ENCODE data around the gene CNTN4.

The CNTN4 gene

DNA sequence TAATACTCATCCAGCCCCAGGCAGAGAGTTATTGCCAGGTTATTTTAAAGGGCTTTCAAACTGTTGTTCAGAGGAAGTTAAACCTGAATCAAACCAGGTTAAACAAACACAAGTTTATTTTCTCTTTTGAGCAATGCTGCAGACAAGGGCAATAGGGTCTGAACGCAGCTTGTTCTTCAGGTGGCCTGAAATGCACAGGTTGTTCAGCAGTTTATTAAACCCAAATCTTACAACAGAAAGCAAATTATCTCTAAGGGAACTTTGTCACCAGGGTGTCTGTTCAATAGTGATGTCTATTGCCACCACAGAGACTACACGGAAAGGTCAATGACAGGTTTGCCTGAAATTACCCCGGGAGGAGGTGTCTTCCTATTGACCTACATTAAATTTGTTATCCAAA, 877.5 kb downstream of the CNTN4 start:
- no peak for TF ChIP-seq CTCF (IDR thresholded peaks at IDR 0.05; ENCODE audit: low read depth, low read length, missing control alignments)
- DNase-seq (ENCODE audit: low read depth): no peak
- no peak overlapping the region for H3K4me3 ChIP-seq (ENCODE audit: low read depth, low read length)

DNA sequence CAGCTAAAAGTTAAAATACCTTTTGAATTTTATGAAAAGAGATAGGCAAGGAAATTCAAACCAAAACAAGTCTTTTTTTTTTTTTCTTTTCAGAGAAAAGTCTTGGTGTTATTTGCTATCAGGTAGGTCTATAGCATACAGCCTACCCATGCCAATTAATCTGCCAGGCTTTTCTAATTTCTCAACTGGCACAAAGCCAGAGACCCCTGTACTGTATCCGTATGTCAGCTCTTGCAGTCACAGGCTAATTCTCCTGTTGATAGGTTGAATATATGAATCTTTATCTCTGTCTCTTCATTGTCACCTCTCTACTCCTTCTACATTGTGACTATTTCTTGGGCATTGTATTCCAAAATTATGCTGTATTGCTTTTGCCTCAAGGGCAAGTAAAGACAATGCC, 878.1 kb downstream of the CNTN4 start:
- TF ChIP-seq CTCF (IDR thresholded peaks at IDR 0.05; ENCODE audit: low read depth, low read length, missing control alignments): no peak
- no peak for DNase-seq (ENCODE audit: low read depth)
- no peak overlapping the region for H3K4me3 ChIP-seq (ENCODE audit: low read depth, low read length)

- H3K4me3 ChIP-seq (ENCODE audit: low read depth, low read length): no peak overlapping the region
- no peak for DNase-seq (ENCODE audit: low read depth)
- TF ChIP-seq CTCF (IDR thresholded peaks at IDR 0.05; ENCODE audit: low read depth, low read length, missing control alignments): no peak
Measured at GRCh38 chr3:2978977-2979732, 880.5 kb downstream of the CNTN4 start.

GRCh38 chr3:2984005-2984830, 885.6 kb downstream of the CNTN4 start:
- H3K4me3 ChIP-seq (ENCODE audit: low read depth, low read length): no peak overlapping the region
- no peak for DNase-seq (ENCODE audit: low read depth)
- TF ChIP-seq CTCF (IDR thresholded peaks at IDR 0.05; ENCODE audit: low read depth, low read length, missing control alignments): no peak

- H3K4me3 ChIP-seq (ENCODE audit: low read depth, low read length): no peak overlapping the region
- no peak for DNase-seq (ENCODE audit: low read depth)
Measured at GRCh38 chr3:2984831-2985220, 886.2 kb downstream of the CNTN4 start.

DNA sequence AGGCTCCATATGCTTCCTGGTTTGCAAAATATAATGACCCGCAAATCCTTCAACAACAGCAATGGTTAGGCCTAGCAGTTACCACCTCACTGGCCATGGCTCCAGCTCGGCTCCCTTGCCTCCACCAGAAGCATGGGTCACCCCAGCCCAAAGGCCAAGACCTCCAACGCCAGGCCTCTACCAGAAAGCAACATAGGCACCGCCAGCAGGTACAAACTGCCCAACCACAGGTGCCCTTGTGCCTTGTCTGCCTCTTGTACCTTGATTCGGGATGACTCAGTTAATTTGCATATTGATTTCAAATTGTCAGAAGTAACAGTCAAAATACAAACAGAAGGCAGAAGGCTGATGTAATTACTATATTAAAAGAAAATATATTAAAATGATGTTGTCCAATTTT, 886.8 kb downstream of the CNTN4 start:
- no peak for TF ChIP-seq CTCF (IDR thresholded peaks at IDR 0.05; ENCODE audit: low read depth, low read length, missing control alignments)
- DNase-seq (ENCODE audit: low read depth): no peak

More at GRCh38 chr3:2984831-2985220, 886.2 kb downstream of the CNTN4 start:
- no peak for TF ChIP-seq CTCF (IDR thresholded peaks at IDR 0.05; ENCODE audit: low read depth, low read length, missing control alignments)

More for the DNA sequence above, 886.8 kb downstream of the CNTN4 start:
- no peak overlapping the region for H3K4me3 ChIP-seq (ENCODE audit: low read depth, low read length)
